ENCODE measurements around the gene PCNX2.

Gene PCNX2

GRCh38 chr1:233217832-233218231, 77.7 kb downstream of the PCNX2 start:
- Histone ChIP-seq H3K27me3 (ENCODE audit: insufficient read depth, insufficient read length) (no peaks in the 10 kb centered on the region), H3K4me1 (ENCODE audit: insufficient read depth, insufficient read length) (no peaks in the 10 kb centered on the region), H3K4me3 (ENCODE audit: insufficient read length, low read depth) (no peak overlapping the region), H3K36me3 (ENCODE audit: insufficient read depth, insufficient read length, low read length) (peaks cover 23% of the 10 kb centered on the region), H3K9ac (ENCODE audit: insufficient read length, low read depth) (no peak overlapping the region), H3K9me3 (ENCODE audit: insufficient read depth, low read length) (peaks cover 7% of the 10 kb centered on the region; the same call in 1 of the 2 replicates)
- TF ChIP-seq SUZ12 (IDR thresholded peaks at IDR 0.05; ENCODE audit: extremely low read depth, insufficient read depth, insufficient read length): no peak
- no peak for TF ChIP-seq ZNF274 (IDR thresholded peaks at IDR 0.05; ENCODE audit: low read depth, low read length)
- TF ChIP-seq YY1 (IDR thresholded peaks at IDR 0.05; ENCODE audit: insufficient read depth, insufficient read length): no peak
- no peak for DNase-seq (ENCODE audit: low read depth, low spot score)

- H3K4me1 ChIP-seq (ENCODE audit: insufficient read depth, insufficient read length): no peaks in the 10 kb centered on the region
- peaks cover 7% of the 10 kb centered on the region; the same call in 1 of the 2 replicates for H3K9me3 ChIP-seq (ENCODE audit: insufficient read depth, low read length)
- H3K36me3 ChIP-seq (ENCODE audit: insufficient read depth, insufficient read length, low read length): peaks cover 13% of the 10 kb centered on the region
- no peak overlapping the region for H3K9ac ChIP-seq (ENCODE audit: insufficient read length, low read depth)
- no peak for TF ChIP-seq SUZ12 (IDR thresholded peaks at IDR 0.05; ENCODE audit: extremely low read depth, insufficient read depth, insufficient read length)
- no peak for TF ChIP-seq ZNF274 (IDR thresholded peaks at IDR 0.05; ENCODE audit: low read depth, low read length)
- no peak for TF ChIP-seq YY1 (IDR thresholded peaks at IDR 0.05; ENCODE audit: insufficient read depth, insufficient read length)
- H3K4me3 ChIP-seq (ENCODE audit: insufficient read length, low read depth): no peak overlapping the region
- no peaks in the 10 kb centered on the region for H3K27me3 ChIP-seq (ENCODE audit: insufficient read depth, insufficient read length)
- no peak for DNase-seq (ENCODE audit: low read depth, low spot score)
Observed at GRCh38 chr1:233216009-233216408, 79.5 kb downstream of the PCNX2 start.

GRCh38 chr1:233215135-233215760, 80.3 kb downstream of the PCNX2 start:
- H3K9ac ChIP-seq (ENCODE audit: insufficient read length, low read depth): no peak overlapping the region
- no peak for DNase-seq (ENCODE audit: low read depth, low spot score)
- peaks cover 6% of the 10 kb centered on the region; the same call in 1 of the 2 replicates for H3K9me3 ChIP-seq (ENCODE audit: insufficient read depth, low read length)
- peaks cover 10% of the 10 kb centered on the region for H3K36me3 ChIP-seq (ENCODE audit: insufficient read depth, insufficient read length, low read length)
- H3K4me3 ChIP-seq (ENCODE audit: insufficient read length, low read depth): no peak overlapping the region
- TF ChIP-seq SUZ12 (IDR thresholded peaks at IDR 0.05; ENCODE audit: extremely low read depth, insufficient read depth, insufficient read length): no peak
- H3K4me1 ChIP-seq (ENCODE audit: insufficient read depth, insufficient read length): no peaks in the 10 kb centered on the region
- H3K27me3 ChIP-seq (ENCODE audit: insufficient read depth, insufficient read length): no peaks in the 10 kb centered on the region

GRCh38 chr1:233211595-233211994, 83.9 kb downstream of the PCNX2 start:
- Histone ChIP-seq H3K4me3 (ENCODE audit: insufficient read length, low read depth) (no peak overlapping the region), H3K9ac (ENCODE audit: insufficient read length, low read depth) (no peak overlapping the region), H3K9me3 (ENCODE audit: insufficient read depth, low read length) (no peaks in the 10 kb centered on the region), H3K27me3 (ENCODE audit: insufficient read depth, insufficient read length) (no peaks in the 10 kb centered on the region), H3K4me1 (ENCODE audit: insufficient read depth, insufficient read length) (no peaks in the 10 kb centered on the region), H3K36me3 (ENCODE audit: insufficient read depth, insufficient read length, low read length) (peaks cover 17% of the 10 kb centered on the region)
- no peak for DNase-seq (ENCODE audit: low read depth, low spot score)
- TF ChIP-seq ZNF274 (IDR thresholded peaks at IDR 0.05; ENCODE audit: low read depth, low read length) (no peak), SUZ12 (IDR thresholded peaks at IDR 0.05; ENCODE audit: extremely low read depth, insufficient read depth, insufficient read length) (no peak), YY1 (IDR thresholded peaks at IDR 0.05; ENCODE audit: insufficient read depth, insufficient read length) (no peak)

GRCh38 chr1:233211106-233211505, 84.4 kb downstream of the PCNX2 start:
- Histone ChIP-seq H3K4me3 (ENCODE audit: insufficient read length, low read depth) (no peak overlapping the region), H3K27me3 (ENCODE audit: insufficient read depth, insufficient read length) (no peaks in the 10 kb centered on the region), H3K4me1 (ENCODE audit: insufficient read depth, insufficient read length) (no peaks in the 10 kb centered on the region), H3K9ac (ENCODE audit: insufficient read length, low read depth) (no peak overlapping the region), H3K36me3 (ENCODE audit: insufficient read depth, insufficient read length, low read length) (peaks cover 18% of the 10 kb centered on the region), H3K9me3 (ENCODE audit: insufficient read depth, low read length) (no peaks in the 10 kb centered on the region)
- TF ChIP-seq YY1 (IDR thresholded peaks at IDR 0.05; ENCODE audit: insufficient read depth, insufficient read length) (no peak), SUZ12 (IDR thresholded peaks at IDR 0.05; ENCODE audit: extremely low read depth, insufficient read depth, insufficient read length) (no peak), ZNF274 (IDR thresholded peaks at IDR 0.05; ENCODE audit: low read depth, low read length) (no peak)
- no peak for DNase-seq (ENCODE audit: low read depth, low spot score)

GRCh38 chr1:233209481-233209880, 86.0 kb downstream of the PCNX2 start:
- peaks cover 20% of the 10 kb centered on the region for H3K36me3 ChIP-seq (ENCODE audit: insufficient read depth, insufficient read length, low read length)
- no peak for TF ChIP-seq YY1 (IDR thresholded peaks at IDR 0.05; ENCODE audit: insufficient read depth, insufficient read length)
- no peak for TF ChIP-seq ZNF274 (IDR thresholded peaks at IDR 0.05; ENCODE audit: low read depth, low read length)
- TF ChIP-seq SUZ12 (IDR thresholded peaks at IDR 0.05; ENCODE audit: extremely low read depth, insufficient read depth, insufficient read length): no peak

GRCh38 chr1:233208687-233209086, 86.8 kb downstream of the PCNX2 start:
- no peaks in the 10 kb centered on the region for H3K27me3 ChIP-seq (ENCODE audit: insufficient read depth, insufficient read length)
- no peaks in the 10 kb centered on the region for H3K9me3 ChIP-seq (ENCODE audit: insufficient read depth, low read length)
- no peaks in the 10 kb centered on the region for H3K4me1 ChIP-seq (ENCODE audit: insufficient read depth, insufficient read length)
- TF ChIP-seq YY1 (IDR thresholded peaks at IDR 0.05; ENCODE audit: insufficient read depth, insufficient read length): no peak
- TF ChIP-seq ZNF274 (IDR thresholded peaks at IDR 0.05; ENCODE audit: low read depth, low read length): no peak
- TF ChIP-seq SUZ12 (IDR thresholded peaks at IDR 0.05; ENCODE audit: extremely low read depth, insufficient read depth, insufficient read length): no peak
- no peak for DNase-seq (ENCODE audit: low read depth, low spot score)
- no peak overlapping the region for H3K9ac ChIP-seq (ENCODE audit: insufficient read length, low read depth)
- H3K4me3 ChIP-seq (ENCODE audit: insufficient read length, low read depth): no peak overlapping the region
- H3K36me3 ChIP-seq (ENCODE audit: insufficient read depth, insufficient read length, low read length): peaks cover 26% of the 10 kb centered on the region

More at GRCh38 chr1:233209481-233209880, 86.0 kb downstream of the PCNX2 start:
- no peaks in the 10 kb centered on the region for H3K27me3 ChIP-seq (ENCODE audit: insufficient read depth, insufficient read length)
- H3K4me1 ChIP-seq (ENCODE audit: insufficient read depth, insufficient read length): no peaks in the 10 kb centered on the region
- H3K9me3 ChIP-seq (ENCODE audit: insufficient read depth, low read length): no peaks in the 10 kb centered on the region
- no peak overlapping the region for H3K9ac ChIP-seq (ENCODE audit: insufficient read length, low read depth)
- no peak overlapping the region for H3K4me3 ChIP-seq (ENCODE audit: insufficient read length, low read depth)
- no peak for DNase-seq (ENCODE audit: low read depth, low spot score)
